GM18526 (cell line): ENCODE data around the gene TMUB2.

Experiments used
- POLR2A ChIP-seq: IDR thresholded peaks from 3 replicates; pipeline ENCODE4 v1.6.1; 2011; ENCODE audit not compliant: insufficient read length; ENCODE audit errors: extremely low read depth

TMUB2 gene

GRCh38 chr17:44219108-44219615, 32.4 kb downstream of the TMUB2 start:
- peak; percentile 39 for TF ChIP-seq POLR2A

DNA sequence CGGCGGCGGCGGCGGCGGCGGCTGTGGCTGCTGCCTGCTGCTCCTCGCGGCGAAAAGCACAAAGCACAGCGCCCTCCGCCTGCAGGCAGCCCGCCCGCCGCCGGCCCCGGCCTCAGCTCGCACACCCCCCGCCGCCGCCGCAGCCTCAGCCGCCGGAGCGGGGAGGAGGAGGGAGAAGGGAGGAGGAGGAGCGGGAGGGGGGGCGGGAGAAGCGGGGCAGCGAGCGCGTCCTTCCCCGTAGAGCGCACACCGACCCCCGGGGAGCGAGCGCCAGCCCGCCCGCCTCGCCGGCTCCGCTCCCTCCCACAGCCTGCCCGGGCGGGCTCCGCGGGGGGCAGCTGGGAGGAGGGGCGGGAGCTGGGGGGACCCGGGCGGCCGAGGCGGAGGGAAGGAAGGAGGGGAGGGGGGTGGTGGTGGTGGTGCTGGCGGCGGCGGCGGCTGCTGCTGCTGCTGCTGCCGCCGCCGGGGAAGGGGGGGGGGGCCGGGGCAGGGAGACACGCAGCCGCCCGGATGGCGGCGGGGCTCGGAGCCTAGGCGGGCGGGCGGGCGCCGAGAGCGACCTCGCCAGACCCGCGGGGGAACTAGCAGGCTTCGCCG, 32.9 kb downstream of the TMUB2 start, which contains the start of gene UBTF:
Gene UBTF, minus strand, starts transcription at position 60 of the 597 bp plus-strand sequence. CDS start 1,446 bp downstream, outside the sequence.
- TF ChIP-seq POLR2A: no peak

GRCh38 chr17:44220213-44221083, 33.7 kb downstream of the TMUB2 start:
- TF ChIP-seq POLR2A: peak; percentile 27

DNA sequence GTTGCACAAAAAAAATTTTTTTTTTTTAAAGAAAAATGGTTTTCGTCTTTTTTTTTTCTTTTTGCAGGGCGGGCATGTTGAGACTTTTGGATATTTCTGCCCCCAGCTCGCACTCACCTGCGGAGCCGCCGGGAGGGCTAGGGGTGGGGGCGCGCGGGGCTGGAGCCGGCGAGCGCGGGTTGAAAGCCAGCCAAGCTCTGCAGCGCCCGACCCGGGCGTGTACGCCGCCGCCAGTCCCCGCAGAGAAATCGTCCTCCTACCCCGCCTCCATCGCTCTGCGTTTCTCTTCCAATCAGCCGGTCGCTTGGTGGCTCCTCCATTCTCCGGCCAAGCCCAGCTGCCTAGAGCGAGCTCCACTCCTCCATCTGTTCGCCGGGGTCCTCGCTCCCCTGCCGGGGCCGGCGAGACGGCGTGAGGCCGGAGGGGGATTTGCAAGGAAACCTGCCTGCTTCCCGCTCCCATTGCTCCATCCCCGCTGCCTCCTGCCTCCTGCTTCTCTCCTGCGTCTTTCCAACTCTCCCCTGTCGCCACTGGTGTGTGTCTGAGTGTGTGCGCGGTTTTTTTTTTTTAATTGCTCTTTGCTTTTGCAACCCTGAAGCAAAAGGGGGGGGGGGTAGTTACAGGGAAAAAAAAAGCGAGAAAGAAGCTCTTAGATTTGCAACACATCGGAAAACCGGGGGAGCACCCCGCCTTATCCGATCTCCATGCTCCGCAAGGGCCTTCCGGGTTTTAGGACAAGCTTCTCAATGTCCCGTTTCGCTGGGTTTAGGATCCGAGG, 34.5 kb downstream of the TMUB2 start:
- peak; percentile 38 for TF ChIP-seq POLR2A

DNA sequence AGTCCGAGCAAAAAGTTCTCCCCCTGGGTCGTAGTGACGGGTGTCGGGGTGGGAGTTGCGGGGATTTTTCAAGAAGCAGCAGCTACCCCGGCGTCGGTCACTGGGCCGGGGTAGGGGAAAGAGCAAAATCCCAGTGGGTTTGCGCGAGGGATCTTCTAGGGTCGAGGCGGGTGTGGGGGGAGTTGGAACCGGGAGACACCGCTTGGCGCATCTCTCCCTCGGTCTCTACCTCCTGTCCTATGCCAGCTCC, 35.0 kb downstream of the TMUB2 start:
- peak; percentile 33 for TF ChIP-seq POLR2A

DNA sequence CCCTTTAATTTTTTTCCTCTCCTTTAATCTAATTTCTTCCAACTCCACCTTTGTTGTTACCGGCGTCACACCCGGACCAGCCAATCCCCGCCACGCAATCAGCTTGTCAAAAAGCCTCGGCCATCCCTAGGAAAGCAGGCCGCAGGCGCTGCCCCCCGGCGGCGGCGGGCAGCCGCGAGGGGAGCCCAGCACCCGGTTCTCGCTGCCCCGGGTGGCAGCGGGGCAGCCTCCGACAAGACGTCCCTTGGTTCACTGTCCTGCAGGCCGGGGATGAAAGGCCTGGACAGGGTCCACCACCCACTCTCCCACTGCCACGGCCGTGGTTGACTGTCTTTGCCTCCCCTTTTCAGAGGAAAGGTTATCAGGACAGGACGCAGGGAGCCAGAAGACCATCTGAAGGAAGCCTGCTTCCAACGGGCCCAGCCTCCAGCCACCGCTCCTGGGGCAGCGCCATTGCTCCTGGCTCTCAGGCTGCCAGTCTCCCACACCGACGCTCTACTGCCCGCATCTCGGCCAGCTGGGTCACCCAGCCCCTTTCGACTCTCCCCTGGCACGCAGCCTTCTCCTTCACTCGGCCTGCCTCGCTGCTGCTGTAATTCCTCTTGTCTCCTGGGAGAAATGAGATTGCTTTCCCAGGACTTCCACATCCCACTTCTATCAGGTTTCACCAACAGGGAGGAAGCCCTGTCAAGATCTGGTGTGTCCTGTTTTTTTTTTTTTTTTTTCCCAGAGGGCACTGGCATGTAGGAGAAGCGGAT, 35.5 kb downstream of the TMUB2 start:
- TF ChIP-seq POLR2A: peak; percentile 21

DNA sequence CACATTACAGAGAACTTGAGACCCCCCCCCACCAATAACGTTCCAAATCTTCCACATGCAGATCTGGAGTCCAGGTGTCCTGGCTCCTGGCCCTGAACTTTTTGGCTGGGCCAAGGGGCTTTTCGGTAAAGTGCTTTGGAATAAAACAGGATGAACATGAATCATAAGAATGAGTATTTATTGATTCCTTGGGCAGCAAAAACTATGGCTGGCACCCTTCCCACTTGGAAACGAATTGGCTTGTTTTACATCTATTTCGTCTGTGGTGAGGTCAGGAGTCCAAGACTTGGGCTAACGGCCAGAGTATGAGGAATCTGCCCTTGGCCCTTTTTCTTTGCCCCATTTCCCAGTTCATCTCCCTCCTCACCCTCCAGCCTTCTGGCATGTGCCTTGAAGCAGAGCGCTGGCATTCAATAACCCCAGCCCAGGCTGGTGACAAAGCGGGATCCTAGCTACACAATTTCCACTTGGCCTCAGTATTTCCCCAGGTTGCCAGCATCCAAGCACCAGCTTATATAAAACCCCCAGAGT, 36.8 kb downstream of the TMUB2 start:
- TF ChIP-seq POLR2A: no peak

- no peak for TF ChIP-seq POLR2A
Measured at GRCh38 chr17:44229090-44229489, 42.3 kb downstream of the TMUB2 start.

- TF ChIP-seq POLR2A: no peak
Measured at GRCh38 chr17:44230140-44230539, 43.4 kb downstream of the TMUB2 start.

- no peak for TF ChIP-seq POLR2A
Measured at GRCh38 chr17:44232061-44232460, 45.3 kb downstream of the TMUB2 start.

- TF ChIP-seq POLR2A: no peak
Measured at GRCh38 chr17:44233582-44233981, 46.8 kb downstream of the TMUB2 start.

GRCh38 chr17:44235583-44235936, 48.8 kb downstream of the TMUB2 start:
- no peak for TF ChIP-seq POLR2A

GRCh38 chr17:44236444-44236991, 49.7 kb downstream of the TMUB2 start:
- no peak for TF ChIP-seq POLR2A

DNA sequence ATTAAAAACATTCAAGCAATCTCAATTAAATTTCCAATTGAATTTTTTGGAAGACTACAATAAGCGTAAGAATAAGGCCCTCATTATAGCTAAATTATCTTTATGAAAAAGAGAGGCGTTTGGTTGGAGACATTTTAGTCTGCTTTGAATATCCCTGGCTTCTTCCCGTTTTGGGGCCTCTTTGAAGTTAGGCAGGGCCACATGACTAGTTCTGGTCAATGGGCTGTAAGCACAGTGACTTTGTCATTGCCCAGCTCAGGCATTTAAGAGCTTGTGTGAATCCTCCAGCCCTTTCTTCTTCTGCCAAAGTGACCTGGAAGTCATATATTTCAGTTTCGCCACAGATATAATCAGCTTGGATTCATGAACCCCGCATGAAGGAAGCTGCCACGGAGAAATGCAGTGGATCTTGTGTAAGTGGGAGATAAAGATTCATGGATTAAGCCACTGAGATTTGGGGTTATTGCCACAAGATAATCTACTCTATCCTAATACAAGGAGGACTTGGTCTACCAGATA, 54.4 kb downstream of the TMUB2 start:
- no peak for TF ChIP-seq POLR2A
